Vagina (tissue), 2 donors: ENCODE measurements around the gene UNC93A. TPM values are rescaled to one million over a fixed set of nuclear protein-coding genes. Genes with fewer than 3 reads are reported as not detected.

Experiments
- DNase-seq, 2 donors: peaks; one replicate each; pipeline ENCODE4 v3.0.0-alpha.2; 2017; ENCODE audit errors: extremely low spot score in 2 of 2
- H3K27ac ChIP-seq: fragments of 200-600 bp; sonication (generic); one replicate; pipeline ENCODE4 v1.5.1; 2019
- H3K27me3 ChIP-seq: fragments of 200-600 bp; sonication (generic); one replicate; pipeline ENCODE4 v1.5.1; 2019
- H3K36me3 ChIP-seq, 2 donors: fragments of 200-600 bp; sonication (generic); one replicate each; pipeline ENCODE4 v1.5.1; 2017 to 2019
- H3K4me1 ChIP-seq: fragments of 200-600 bp; sonication (generic); one replicate; pipeline ENCODE4 v1.5.1; 2019
- H3K4me3 ChIP-seq, 2 donors: fragments of 200-600 bp; sonication (generic); 1 replicate in 1 of 2; 2 replicates in 1 of 2; pipeline ENCODE4 v1.5.1; 2016 to 2019
- H3K9me3 ChIP-seq: fragments of 200-600 bp; sonication (generic); one replicate; pipeline ENCODE4 v1.5.1; 2019
- POLR2A ChIP-seq, 2 donors: fragments of 450-650 bp; IDR thresholded peaks; one replicate each; pipeline ENCODE4 v1.6.1; 2017; ENCODE audit warnings: antibody characterized with exemption in 2 of 2, mild to moderate bottlenecking in 2 of 2, moderate library complexity in 2 of 2
- POLR2AphosphoS5 ChIP-seq, 2 donors: sonication (generic); formaldehyde crosslinking; IDR thresholded peaks; one replicate each; pipeline ENCODE4 v1.9.0; 2017; ENCODE audit warnings: antibody characterized with exemption in 2 of 2, mild to moderate bottlenecking in 2 of 2, low read depth in 1 of 2; ENCODE audit not compliant: insufficient read depth in 1 of 2
- intact Hi-C: fragments of 100-400 bp; cut with DNase I; formaldehyde crosslinking; loops from one replicate; pipeline ENCODE4 v1.15.1; 2023
- total RNA-seq: library from RNA; depleted of rRNA; stranded (reverse); fragments of >200 nt; gene quantifications from one replicate; pipeline ENCODE4 v1.2.3, GENCODE V29; 2016
- TF ChIP-seq, protein P1 (sequence below), 3 experiments: fragments of 450-650 bp in 2 of 3; fragments of 200-600 bp in 1 of 3; sonication (generic) in 1 of 3; IDR thresholded peaks; one replicate each; pipeline ENCODE4 v1.5.1; 2017 to 2019; ENCODE audit warnings: antibody characterized with exemption in 3 of 3, mild to moderate bottlenecking in 2 of 3, moderate library complexity in 2 of 3

Gene UNC93A
- total RNA-seq, 1 donor from 2014 or later: 2.0 TPM

- DNase-seq: no peak
- H3K36me3 ChIP-seq: no peaks in the 10 kb centered on the region
- no peak for TF ChIP-seq POLR2AphosphoS5 (IDR thresholded peaks at IDR 0.05; ENCODE audit: insufficient read depth in 1 of 2, low read depth in 1 of 2)
- TF ChIP-seq, protein P1, sequence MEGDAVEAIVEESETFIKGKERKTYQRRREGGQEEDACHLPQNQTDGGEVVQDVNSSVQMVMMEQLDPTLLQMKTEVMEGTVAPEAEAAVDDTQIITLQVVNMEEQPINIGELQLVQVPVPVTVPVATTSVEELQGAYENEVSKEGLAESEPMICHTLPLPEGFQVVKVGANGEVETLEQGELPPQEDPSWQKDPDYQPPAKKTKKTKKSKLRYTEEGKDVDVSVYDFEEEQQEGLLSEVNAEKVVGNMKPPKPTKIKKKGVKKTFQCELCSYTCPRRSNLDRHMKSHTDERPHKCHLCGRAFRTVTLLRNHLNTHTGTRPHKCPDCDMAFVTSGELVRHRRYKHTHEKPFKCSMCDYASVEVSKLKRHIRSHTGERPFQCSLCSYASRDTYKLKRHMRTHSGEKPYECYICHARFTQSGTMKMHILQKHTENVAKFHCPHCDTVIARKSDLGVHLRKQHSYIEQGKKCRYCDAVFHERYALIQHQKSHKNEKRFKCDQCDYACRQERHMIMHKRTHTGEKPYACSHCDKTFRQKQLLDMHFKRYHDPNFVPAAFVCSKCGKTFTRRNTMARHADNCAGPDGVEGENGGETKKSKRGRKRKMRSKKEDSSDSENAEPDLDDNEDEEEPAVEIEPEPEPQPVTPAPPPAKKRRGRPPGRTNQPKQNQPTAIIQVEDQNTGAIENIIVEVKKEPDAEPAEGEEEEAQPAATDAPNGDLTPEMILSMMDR (IDR thresholded peaks at IDR 0.05): no peak
- H3K27ac ChIP-seq: no peak overlapping the region
- no peaks in the 10 kb centered on the region for H3K9me3 ChIP-seq
- no peaks in the 10 kb centered on the region for H3K27me3 ChIP-seq
- intact Hi-C loops: no loop called here
- H3K4me1 ChIP-seq: no peaks in the 10 kb centered on the region
- no peak overlapping the region for H3K4me3 ChIP-seq
Measured at GRCh38 chr6:167300902-167301777, 10.0 kb downstream of the UNC93A start.

GRCh38 chr6:167302074-167302473 is 11.0 kb downstream of the UNC93A start:
- no peak for DNase-seq
- Histone ChIP-seq H3K4me3 (no peak overlapping the region), H3K27ac (no peak overlapping the region), H3K36me3 (no peaks in the 10 kb centered on the region), H3K9me3 (no peaks in the 10 kb centered on the region), H3K4me1 (no peaks in the 10 kb centered on the region), H3K27me3 (no peaks in the 10 kb centered on the region)
- intact Hi-C loops: no loop called here
- TF ChIP-seq POLR2A (IDR thresholded peaks at IDR 0.05) (no peak), POLR2AphosphoS5 (IDR thresholded peaks at IDR 0.05; ENCODE audit: insufficient read depth in 1 of 2, low read depth in 1 of 2) (no peak)
- TF ChIP-seq, protein P1 (IDR thresholded peaks at IDR 0.05): no peak

- H3K36me3 ChIP-seq: no peaks in the 10 kb centered on the region
- TF ChIP-seq POLR2A (IDR thresholded peaks at IDR 0.05) (no peak), POLR2AphosphoS5 (IDR thresholded peaks at IDR 0.05; ENCODE audit: insufficient read depth in 1 of 2, low read depth in 1 of 2) (no peak)
- TF ChIP-seq, protein P1 (IDR thresholded peaks at IDR 0.05): no peak
- no peaks in the 10 kb centered on the region for H3K9me3 ChIP-seq
- DNase-seq: no peak
- H3K27ac ChIP-seq: no peak overlapping the region
- intact Hi-C loops: no loop called here
- no peaks in the 10 kb centered on the region for H3K4me1 ChIP-seq
- no peak overlapping the region for H3K4me3 ChIP-seq
- no peaks in the 10 kb centered on the region for H3K27me3 ChIP-seq
Measured at GRCh38 chr6:167302796-167303195, 11.7 kb downstream of the UNC93A start.

- Histone ChIP-seq H3K9me3 (no peaks in the 10 kb centered on the region), H3K27ac (no peak overlapping the region), H3K36me3 (no peaks in the 10 kb centered on the region), H3K4me1 (no peaks in the 10 kb centered on the region), H3K4me3 (no peak overlapping the region), H3K27me3 (no peaks in the 10 kb centered on the region)
- TF ChIP-seq POLR2A (IDR thresholded peaks at IDR 0.05) (no peak), POLR2AphosphoS5 (IDR thresholded peaks at IDR 0.05; ENCODE audit: insufficient read depth in 1 of 2, low read depth in 1 of 2) (no peak)
- TF ChIP-seq, protein P1 (IDR thresholded peaks at IDR 0.05): no peak
- intact Hi-C loops: no loop called here
- DNase-seq: no peak
Measured at GRCh38 chr6:167303675-167304625, 12.8 kb downstream of the UNC93A start.
